ENCODE measurements around the gene MAP3K15. TPM values are rescaled to one million over a fixed set of nuclear protein-coding genes. Genes with fewer than 3 reads are reported as not detected.

Gene MAP3K15
- total RNA-seq, 1 experiment from 2014 or later: 3.8 TPM

- CTCF ChIA-PET: no interaction called here
These were observed 122.6 kb downstream of the MAP3K15 start for GRCh38 chrX:19392703-19393102.

More at GRCh38 chrX:19392703-19393102, 122.6 kb downstream of the MAP3K15 start:
- peaks cover 8% of the 10 kb centered on the region for H3K4me1 Mint-ChIP-seq
- H3K9me3 Mint-ChIP-seq: no peaks in the 10 kb centered on the region
- ATAC-seq: no peak
- POLR2A ChIA-PET: no interaction called here
- TF ChIP-seq ESRRA (CRISPR knock-in tag; IDR thresholded peaks at IDR 0.05; ENCODE audit: borderline replicate concordance): no peak
- TF ChIP-seq ATF6 (CRISPR knock-in tag; IDR thresholded peaks at IDR 0.05): no peak
- no peak for TF ChIP-seq ELF4 (CRISPR knock-in tag; IDR thresholded peaks at IDR 0.05; ENCODE audit: low read depth)
- TF ChIP-seq TEAD1 (CRISPR knock-in tag; IDR thresholded peaks at IDR 0.05): no peak
- no peak for TF ChIP-seq AFF4 (CRISPR knock-in tag; IDR thresholded peaks at IDR 0.05; ENCODE audit: borderline replicate concordance)
- no peak for TF ChIP-seq NFE2L1 (CRISPR knock-in tag; IDR thresholded peaks at IDR 0.05)
- TF ChIP-seq USF2 (CRISPR knock-in tag; IDR thresholded peaks at IDR 0.05): no peak
- TF ChIP-seq JAZF1 (CRISPR knock-in tag; IDR thresholded peaks at IDR 0.05): no peak
- TF ChIP-seq TCF7 (CRISPR knock-in tag; IDR thresholded peaks at IDR 0.05; ENCODE audit: low read depth): no peak
- no peak for TF ChIP-seq ZMAT4 (CRISPR knock-in tag; IDR thresholded peaks at IDR 0.05)
- no peak for TF ChIP-seq ZNF416 (CRISPR knock-in tag; IDR thresholded peaks at IDR 0.05)
- TF ChIP-seq GRHL2 (CRISPR knock-in tag; IDR thresholded peaks at IDR 0.05; ENCODE audit: insufficient replicate concordance, severe bottlenecking): no peak
- no peak for TF ChIP-seq TEAD4 (CRISPR knock-in tag; IDR thresholded peaks at IDR 0.05)
- no peak for TF ChIP-seq RORB (CRISPR knock-in tag; IDR thresholded peaks at IDR 0.05)
- TF ChIP-seq IRF2 (CRISPR knock-in tag; IDR thresholded peaks at IDR 0.05; ENCODE audit: borderline replicate concordance, low read depth): no peak
- TF ChIP-seq ZNF281 (CRISPR knock-in tag; IDR thresholded peaks at IDR 0.05): no peak
- no peak for TF ChIP-seq CTCF (IDR thresholded peaks at IDR 0.05)
- no peaks in the 10 kb centered on the region for H3K27me3 Mint-ChIP-seq (ENCODE audit: low read depth)
- H3K4me3 Mint-ChIP-seq: no peak overlapping the region
- H3K27ac Mint-ChIP-seq: no peak overlapping the region
- DNase-seq (ENCODE audit: low spot score): no peak
- no peaks in the 10 kb centered on the region for H3K36me3 Mint-ChIP-seq

Data from WTC11 (cell line).